Lung (tissue), 12 donors: ENCODE data around the gene CFAP74. TPM values are rescaled to one million over a fixed set of nuclear protein-coding genes. Genes with fewer than 3 reads are reported as not detected.
A peak's percentile ranks its signal among the peaks of the same experiment; 100 is the strongest.

ENCODE experiments used
- ATAC-seq: fragments of 200-7000 bp; cut with Tn5 transposase; one replicate; pipeline ENCODE4 v1.9.1; 2020; ENCODE audit warnings: moderate number of reproducible peaks; ENCODE audit not compliant: insufficient read depth, low FRiP score
- DNase-seq, 3 donors: peaks; one replicate each; pipeline ENCODE4 v3.0.0-alpha.2; 2013 to 2017
- H3K27ac ChIP-seq, 2 donors: one replicate each; pipeline ENCODE4 v1.5.1; 2013; ENCODE audit warnings: mild to moderate bottlenecking in 2 of 2, moderate library complexity in 2 of 2, control low read depth in 1 of 2, inconsistent platforms in 1 of 2, low read depth in 1 of 2, low read length in 1 of 2
- H3K27me3 ChIP-seq, 3 donors: one replicate each; pipeline ENCODE4 v1.5.1; 2013; ENCODE audit warnings: low read length in 2 of 3; ENCODE audit not compliant: control insufficient read depth in 3 of 3, insufficient read depth in 3 of 3
- H3K36me3 ChIP-seq, 4 donors: one replicate each; pipeline ENCODE4 v1.5.1; 2013; ENCODE audit warnings: low read length in 4 of 4, mild to moderate bottlenecking in 1 of 4, moderate library complexity in 1 of 4; ENCODE audit not compliant: control insufficient read depth in 4 of 4, insufficient read depth in 4 of 4
- H3K4me1 ChIP-seq, 5 donors: one replicate each; pipeline ENCODE4 v1.5.1; 2013; ENCODE audit warnings: low read length in 5 of 5, mild to moderate bottlenecking in 2 of 5, moderate library complexity in 1 of 5; ENCODE audit not compliant: control insufficient read depth in 5 of 5, insufficient read depth in 5 of 5
- H3K4me3 ChIP-seq: one replicate; pipeline ENCODE4 v1.5.1; 2013; ENCODE audit warnings: mild to moderate bottlenecking, control low read depth, moderate library complexity
- H3K9ac ChIP-seq, 2 donors: one replicate each; pipeline ENCODE4 v1.5.1; 2013; ENCODE audit warnings: low read length in 2 of 2, control low read depth in 1 of 2; ENCODE audit not compliant: insufficient read depth in 1 of 2
- H3K9me3 ChIP-seq, 4 donors: one replicate each; pipeline ENCODE4 v1.5.1; 2013; ENCODE audit warnings: low read length in 3 of 4, mild to moderate bottlenecking in 1 of 4, moderate library complexity in 1 of 4; ENCODE audit not compliant: control insufficient read depth in 4 of 4, insufficient read depth in 3 of 4
- CTCF ChIP-seq: IDR thresholded peaks from 2 replicates; pipeline ENCODE4 v1.5.1; 2012; ENCODE audit warnings: mild to moderate bottlenecking; ENCODE audit errors: control extremely low read depth, extremely low read depth
- WGBS, 2 donors: extraction: QIAGEN DNeasy Blood & Tissue Kit; methylation state at CpG; one replicate each; pipeline ENCODE4 v1.1.7; 2013; 5-methylcytosine and 5-hydroxymethylcytosine counted together
- polyA plus RNA-seq, 2 donors: library from polyadenylated mRNA; stranded (reverse); fragments of 200-250 nt; gene quantifications; one replicate each; pipeline ENCODE4 v1.2.1, GENCODE V29; 2013
- total RNA-seq, 2 donors: library from RNA; depleted of rRNA in 1 of 2; stranded (reverse); fragments of >200 nt in 1 of 2; gene quantifications; one replicate each; pipeline ENCODE4 v1.2.1, GENCODE V29; 2014 to 2021
- donor health status: control.
- donor health status: control.
- donor health status: Bipolar disorder and iron deficiency.
- donor health status: healthy.
- donor health status: DM: yes; HTN: yes; CAD: no.

The CFAP74 gene
- total and polyA plus RNA-seq, 4 donors, result 3.1 to 20.8 (median 5.3) TPM

GRCh38 chr1:1892079-1892762 is 111.4 kb downstream of the CFAP74 start:
- DNase-seq, result no peak
- Histone ChIP-seq H3K4me1 (peaks cover 5 to 28% (median 6%) of the 10 kb centered on the region in 5 donors), H3K27ac (peak overlapping the region; percentile 47 to 94), H3K9me3 (no peaks in the 10 kb centered on the region), H3K36me3 (peaks cover 0 to 2% (median under 1%) of the 10 kb centered on the region in 4 donors), H3K4me3 (peak overlapping the region; percentile 44), H3K27me3 (peaks cover 0 to 2% (median 0%) of the 10 kb centered on the region in 3 donors), H3K9ac (peak overlapping the region; percentile 28 to 53)
- TF ChIP-seq CTCF, result no peak
- ATAC-seq, result no peak
- 41 to 65% methylated on average over 21 of the region's 21 CpGs for WGBS, 2 donors

- Histone ChIP-seq H3K4me3 (peak overlapping the region; percentile 44), H3K9me3 (no peaks in the 10 kb centered on the region), H3K36me3 (peaks cover 0 to 2% (median under 1%) of the 10 kb centered on the region in 4 donors), H3K27me3 (peaks cover 0 to 2% (median 0%) of the 10 kb centered on the region in 3 donors), H3K9ac (peak overlapping the region; percentile 28 to 53), H3K27ac (peak overlapping the region; percentile 94 to 95), H3K4me1 (peaks cover 5 to 28% (median 6%) of the 10 kb centered on the region in 5 donors)
- WGBS, 2 donors, result 1% methylated on average over 51 to 59 of the region's 59 CpGs
- DNase-seq (peak in 2 of 3 donors; percentile 71 to 78), ATAC-seq (peak; percentile 44)
- no peak for TF ChIP-seq CTCF
Observed at GRCh38 chr1:1891349-1892078, 112.1 kb downstream of the CFAP74 start.

GRCh38 chr1:1890506-1891348 is 112.9 kb downstream of the CFAP74 start, which contains the start of gene GNB1:
GNB1 (minus strand) TSS chr1:1891087; CDS start chr1:1825453, 65,634 bp downstream.
- Histone ChIP-seq H3K27me3 (no peaks in the 10 kb centered on the region), H3K27ac (peak within 1 kb of the TSS; percentile 94 to 95), H3K36me3 (peaks cover 0 to 2% (median under 1%) of the 10 kb centered on the region in 4 donors), H3K9ac (peak within 1 kb of the TSS; percentile 53 to 63), H3K9me3 (no peaks in the 10 kb centered on the region), H3K4me1 (peaks cover 5 to 28% (median 9%) of the 10 kb centered on the region in 5 donors), H3K4me3 (peak within 1 kb of the TSS; percentile 89)
- TF ChIP-seq CTCF, result no peak
- ATAC-seq, result peak; percentile 86
- DNase-seq, result peak; percentile 93 to 97 (median 94)
- WGBS, 2 donors, result 0 to 1% methylated on average over 80 to 137 of the region's 137 CpGs
